ENCODE results near the gene OTOL1. TPM values are rescaled to one million over a fixed set of nuclear protein-coding genes. Genes with fewer than 3 reads are reported as not detected.

The OTOL1 gene
- total RNA-seq, 1 donor from 2014 or later, result not detected

- H3K9me3 ChIP-seq (replicated peaks), result no peaks in the 10 kb centered on the region
- TF ChIP-seq CTCF (IDR thresholded peaks at IDR 0.05; ENCODE audit: borderline replicate concordance), result no peak
- intact Hi-C loops (cut with micrococcal nuclease), result no loop called here
- no peaks in the 10 kb centered on the region for H3K4me1 ChIP-seq
- no peak for DNase-seq
- H3K27ac ChIP-seq (replicated peaks), result no peak overlapping the region
- H3K4me3 ChIP-seq, result no peak overlapping the region
- H3K27me3 ChIP-seq (ENCODE audit: low read depth), result no peaks in the 10 kb centered on the region
- H3K36me3 ChIP-seq, result no peaks in the 10 kb centered on the region
Measured at GRCh38 chr3:161510510-161511260, 14.1 kb downstream of the OTOL1 start.

- intact Hi-C loops (cut with micrococcal nuclease), result no loop called here
- Histone ChIP-seq H3K4me3 (no peak overlapping the region), H3K4me1 (no peaks in the 10 kb centered on the region), H3K9me3 (replicated peaks) (no peaks in the 10 kb centered on the region), H3K27ac (replicated peaks) (no peak overlapping the region), H3K36me3 (no peaks in the 10 kb centered on the region), H3K27me3 (ENCODE audit: low read depth) (no peaks in the 10 kb centered on the region)
- TF ChIP-seq CTCF (IDR thresholded peaks at IDR 0.05; ENCODE audit: borderline replicate concordance), result no peak
- DNase-seq, result no peak
Measured at GRCh38 chr3:161523916-161524315, 27.3 kb downstream of the OTOL1 start.

- H3K9me3 ChIP-seq (replicated peaks), result no peaks in the 10 kb centered on the region
- DNase-seq, result no peak
- TF ChIP-seq CTCF (IDR thresholded peaks at IDR 0.05; ENCODE audit: borderline replicate concordance), result no peak
- no peaks in the 10 kb centered on the region for H3K27me3 ChIP-seq (ENCODE audit: low read depth)
- no peaks in the 10 kb centered on the region for H3K36me3 ChIP-seq
- no peaks in the 10 kb centered on the region for H3K4me1 ChIP-seq
- no peak overlapping the region for H3K4me3 ChIP-seq
- no peak overlapping the region for H3K27ac ChIP-seq (replicated peaks)
- intact Hi-C loops (cut with micrococcal nuclease), result no loop called here
Measured at GRCh38 chr3:161531930-161532329, 35.3 kb downstream of the OTOL1 start.

- no peak for TF ChIP-seq CTCF (IDR thresholded peaks at IDR 0.05; ENCODE audit: borderline replicate concordance)
- Histone ChIP-seq H3K4me1 (no peaks in the 10 kb centered on the region), H3K9me3 (replicated peaks) (peaks cover 9% of the 10 kb centered on the region), H3K27ac (replicated peaks) (no peak overlapping the region), H3K27me3 (ENCODE audit: low read depth) (no peaks in the 10 kb centered on the region), H3K36me3 (no peaks in the 10 kb centered on the region), H3K4me3 (no peak overlapping the region)
- intact Hi-C loops (cut with micrococcal nuclease), result no loop called here
- no peak for DNase-seq
Measured at GRCh38 chr3:161540594-161540993, 44.0 kb downstream of the OTOL1 start.

GRCh38 chr3:161545824-161546223, 49.2 kb downstream of the OTOL1 start:
- H3K9me3 ChIP-seq (replicated peaks), result peaks cover 9% of the 10 kb centered on the region
- no peak for DNase-seq
- H3K27me3 ChIP-seq (ENCODE audit: low read depth), result no peaks in the 10 kb centered on the region
- TF ChIP-seq CTCF (IDR thresholded peaks at IDR 0.05; ENCODE audit: borderline replicate concordance), result no peak
- H3K27ac ChIP-seq (replicated peaks), result no peak overlapping the region
- intact Hi-C loops (cut with micrococcal nuclease), result no loop called here
- H3K36me3 ChIP-seq, result no peaks in the 10 kb centered on the region
- H3K4me3 ChIP-seq, result no peak overlapping the region
- no peaks in the 10 kb centered on the region for H3K4me1 ChIP-seq

Data from left ventricle myocardium inferior (tissue), 1 donor.